Measurements from ENCODE around the gene MADD.

MADD gene

DNA sequence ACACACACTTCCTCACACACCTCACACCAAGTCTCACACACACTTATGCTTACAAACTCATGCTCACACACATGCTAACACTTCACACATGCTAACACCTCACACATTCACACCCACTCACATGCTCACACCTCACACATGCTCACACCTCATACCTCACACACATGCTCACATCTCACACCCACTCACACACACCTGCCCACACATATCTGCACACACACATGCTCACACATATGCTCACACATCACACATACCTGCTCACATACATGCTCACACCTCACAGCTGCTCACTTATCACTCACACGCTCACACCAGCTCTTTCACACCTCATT is 87.0 kb downstream of the MADD start:
- no peak for DNase-seq (ENCODE audit: low read depth, low spot score)

DNA sequence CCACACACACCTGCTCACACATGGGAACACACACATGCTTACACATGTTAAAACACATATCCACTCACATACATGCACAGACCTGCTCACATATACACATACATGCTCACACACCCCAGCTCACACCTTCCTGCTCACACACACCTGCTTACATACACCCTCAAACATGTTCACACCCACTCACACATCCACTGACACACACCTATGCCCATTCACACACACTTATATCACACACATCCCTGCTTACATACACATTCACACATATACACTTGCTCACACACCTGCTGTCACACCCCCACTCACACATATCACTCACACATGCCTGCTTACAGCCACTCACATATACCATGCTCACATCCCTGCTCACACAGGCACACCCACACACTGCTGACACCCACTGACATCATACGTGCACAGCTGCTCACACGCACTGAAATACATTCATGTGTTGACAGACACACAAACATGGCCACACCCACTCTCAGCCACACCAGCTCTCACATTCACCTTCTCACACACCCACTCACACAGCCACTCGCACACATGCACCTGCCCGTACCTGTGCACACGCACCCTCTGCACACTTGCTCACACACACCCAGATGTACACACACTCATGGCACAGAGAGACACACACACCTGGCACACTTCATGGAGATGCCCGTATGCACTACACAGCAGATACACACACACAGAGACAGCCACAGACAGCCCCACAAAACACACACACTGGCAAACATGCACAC is 88.2 kb downstream of the MADD start:
- no peak for DNase-seq (ENCODE audit: low read depth, low spot score)

DNA sequence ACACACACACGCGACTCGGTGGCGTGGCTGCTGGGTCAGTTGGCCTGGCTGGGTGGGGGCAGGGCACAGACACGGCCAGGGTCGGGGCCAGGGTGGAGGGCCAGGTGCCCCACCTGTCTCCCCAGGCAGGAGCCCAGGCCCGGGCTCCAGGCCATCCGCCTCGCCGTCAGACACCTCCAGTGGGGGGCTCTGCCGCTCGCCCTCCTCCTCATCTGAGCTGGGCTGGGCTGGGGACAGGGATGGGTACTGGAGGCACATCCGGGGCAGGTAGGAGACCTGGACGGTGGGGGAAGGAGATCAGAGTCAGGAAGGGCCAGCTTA is 88.8 kb downstream of the MADD start:
- DNase-seq (ENCODE audit: low read depth, low spot score): no peak

DNA sequence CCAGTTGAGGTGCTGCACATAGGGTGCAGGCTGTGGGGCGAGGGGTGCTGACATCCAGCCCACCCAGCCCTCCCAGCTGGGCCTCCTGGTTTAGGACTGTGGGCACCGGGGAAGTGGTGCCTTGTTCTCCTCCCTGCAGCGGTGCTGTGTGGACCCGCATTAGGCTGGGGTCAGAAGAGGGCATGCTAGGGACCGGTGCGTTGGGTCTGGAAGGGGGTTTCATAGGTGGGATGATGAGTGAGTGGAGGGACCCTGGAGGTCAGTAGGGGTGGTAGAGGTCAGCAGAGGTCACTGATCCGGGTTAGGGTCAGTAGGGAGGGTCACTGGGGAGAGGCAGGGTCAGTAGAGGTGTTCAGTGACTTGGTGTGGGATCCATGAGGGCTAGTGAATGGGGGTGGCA is 89.2 kb downstream of the MADD start:
- no peak for DNase-seq (ENCODE audit: low read depth, low spot score)

DNA sequence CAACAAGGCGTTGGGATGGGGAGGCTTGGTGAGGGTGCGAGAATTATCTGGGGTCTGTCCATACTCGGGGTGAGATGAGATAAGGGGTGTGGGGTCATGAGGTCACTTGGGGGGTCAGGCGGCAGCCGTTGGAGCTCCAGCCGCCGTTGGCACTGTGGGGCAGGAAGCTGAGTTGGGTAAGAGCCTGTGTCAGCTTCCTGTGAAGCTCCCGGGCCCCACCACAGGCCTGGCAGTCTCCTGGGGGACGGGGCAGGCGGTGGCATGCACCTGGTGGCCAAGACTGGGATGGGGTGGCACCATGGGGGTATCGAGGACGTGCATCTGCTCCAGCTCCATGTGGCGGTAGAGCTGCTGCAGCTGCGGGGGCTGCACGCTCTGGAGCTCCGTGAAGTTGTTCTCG is 89.7 kb downstream of the MADD start:
- DNase-seq (ENCODE audit: low read depth, low spot score): no peak

DNA sequence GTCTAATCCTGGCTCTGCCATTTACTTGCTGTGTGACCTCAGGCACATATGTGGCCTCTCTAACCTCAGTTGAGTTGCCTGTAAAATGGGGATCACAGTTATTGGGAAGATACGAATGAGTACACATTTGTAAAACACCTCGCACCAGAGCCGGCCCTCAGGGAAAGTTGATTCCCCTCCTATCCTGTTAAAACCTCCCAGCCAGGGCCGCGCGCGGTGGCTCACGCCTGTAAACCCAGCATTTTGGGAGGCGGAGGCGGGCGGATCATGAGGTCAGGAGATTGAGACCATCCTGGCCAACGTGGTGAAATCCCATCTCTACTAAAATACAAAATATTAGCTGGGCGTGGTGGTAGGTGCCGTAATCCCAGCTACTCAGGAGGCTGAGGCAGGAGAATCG is 90.4 kb downstream of the MADD start:
- no peak for DNase-seq (ENCODE audit: low read depth, low spot score)

DNA sequence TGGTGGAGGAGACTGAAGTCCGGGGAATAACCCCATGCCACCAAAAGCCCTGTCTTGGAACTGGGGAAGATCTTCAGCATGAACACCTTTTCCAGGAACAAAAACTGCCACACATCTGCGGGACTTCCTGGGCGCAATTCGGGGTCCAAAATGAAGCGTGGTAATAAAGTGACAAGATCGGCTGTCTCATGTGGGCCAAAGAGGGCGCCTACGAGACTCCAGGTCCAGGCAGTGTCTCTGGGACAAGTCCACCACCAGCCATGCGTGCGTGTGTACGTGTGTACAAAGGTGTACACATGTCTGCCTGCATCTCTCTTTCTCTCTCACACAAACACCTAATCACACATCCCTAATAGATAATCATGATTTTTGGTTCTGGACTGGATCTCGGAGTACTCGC is 91.5 kb downstream of the MADD start:
- DNase-seq (ENCODE audit: low read depth, low spot score): no peak

DNA sequence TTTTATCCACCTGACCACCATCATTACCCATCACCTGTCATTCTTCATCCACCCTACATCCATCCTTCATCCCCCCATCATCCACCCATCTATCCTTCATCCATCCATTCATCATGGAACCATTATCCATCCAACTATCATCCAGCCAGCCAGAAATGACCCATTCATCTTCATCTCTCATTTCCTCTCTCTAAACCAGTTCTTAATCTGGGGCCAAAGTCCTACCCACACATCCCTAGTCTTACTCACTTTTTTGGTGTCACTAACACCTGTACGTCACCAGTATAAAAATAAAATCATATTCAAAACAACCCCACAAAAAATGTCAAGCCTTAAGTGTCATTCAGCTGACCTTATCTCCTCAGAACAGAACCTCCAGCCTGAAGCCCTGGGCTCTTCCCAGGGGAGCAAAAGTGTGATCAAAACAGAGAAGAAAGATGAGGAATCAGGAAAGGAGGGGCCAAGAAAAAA is 96.1 kb downstream of the MADD start:
- no peak for DNase-seq (ENCODE audit: low read depth, low spot score)

DNA sequence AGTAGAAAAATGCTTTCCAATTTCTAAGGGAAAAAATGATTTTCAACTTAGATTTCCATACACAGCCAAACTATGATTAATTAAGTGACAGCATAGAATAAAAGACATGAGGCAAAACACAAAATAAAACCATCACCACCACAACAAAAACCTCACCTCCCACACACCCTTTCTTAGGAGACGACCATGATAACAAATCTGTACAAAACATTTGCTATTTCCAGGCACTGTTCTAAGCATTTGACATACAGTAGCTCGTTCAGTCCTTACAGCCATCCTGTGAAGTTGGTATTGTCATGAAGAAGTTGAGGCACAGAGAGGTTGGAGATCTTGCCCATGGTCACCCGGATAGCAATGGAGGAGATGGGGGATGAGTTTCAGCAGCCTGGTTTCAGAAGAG is 99.7 kb downstream of the MADD start:
- no peak for DNase-seq (ENCODE audit: low read depth, low spot score)

DNA sequence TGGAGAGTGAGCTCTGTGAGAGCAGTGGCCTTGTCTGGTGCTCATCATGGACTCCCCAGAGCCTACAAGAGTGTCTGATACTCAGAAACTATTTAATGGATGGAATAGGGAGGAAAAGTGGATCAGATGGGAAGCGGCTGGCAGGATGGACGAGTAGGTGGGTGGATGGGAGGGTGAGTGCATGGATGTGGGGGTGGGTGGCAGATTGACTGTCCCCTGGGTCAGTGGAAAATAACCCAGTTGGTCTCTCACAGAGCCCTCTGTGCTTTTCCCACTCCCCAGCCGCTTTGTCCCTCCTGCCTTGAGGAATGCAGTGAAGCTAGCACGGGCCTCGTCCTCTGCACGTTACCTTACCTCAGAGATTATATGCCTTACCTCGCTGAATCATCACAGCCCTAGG is 102.5 kb downstream of the MADD start:
- DNase-seq (ENCODE audit: low read depth, low spot score): no peak

DNA sequence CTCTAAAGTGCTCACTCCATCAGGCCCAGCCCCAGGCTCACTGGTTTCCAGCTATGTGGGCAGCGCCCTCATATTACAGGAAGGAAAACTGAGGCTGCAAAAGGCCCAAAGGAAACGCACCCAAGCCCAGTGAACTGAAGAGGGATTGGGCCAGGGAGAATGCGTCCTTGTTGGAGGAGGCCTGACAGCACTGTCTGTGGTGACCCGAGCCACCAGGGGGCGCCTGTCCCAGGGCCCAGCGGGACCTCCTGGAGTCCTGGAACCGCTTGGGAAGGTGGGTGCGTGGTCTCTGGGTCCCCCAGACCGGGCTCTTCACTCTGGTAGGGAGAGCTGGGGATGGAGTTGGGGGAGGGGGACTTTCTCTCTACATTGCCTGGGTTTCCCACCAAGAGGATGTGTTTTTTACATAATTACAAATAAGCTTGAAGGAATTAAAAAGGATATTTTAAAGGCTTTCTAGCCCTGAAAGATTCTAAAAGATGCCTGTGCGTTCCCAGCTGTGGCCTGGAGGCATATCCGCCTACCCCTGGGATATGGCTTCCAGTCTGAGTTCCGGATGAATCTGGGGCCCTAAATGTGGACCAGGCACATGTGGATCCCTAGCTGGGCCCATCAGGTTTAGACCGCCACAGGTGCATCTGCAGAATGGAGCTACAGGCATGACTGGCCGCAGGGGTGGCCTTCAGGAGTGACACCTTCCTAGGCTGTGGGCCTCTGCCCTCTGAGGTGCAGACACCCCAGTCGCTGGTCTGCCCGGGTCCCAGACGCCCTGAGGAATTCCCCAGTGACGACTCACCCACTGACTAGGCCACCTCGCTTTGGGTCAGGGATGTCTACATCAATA is 104.2 kb downstream of the MADD start:
- DNase-seq (ENCODE audit: low read depth, low spot score): no peak

DNA sequence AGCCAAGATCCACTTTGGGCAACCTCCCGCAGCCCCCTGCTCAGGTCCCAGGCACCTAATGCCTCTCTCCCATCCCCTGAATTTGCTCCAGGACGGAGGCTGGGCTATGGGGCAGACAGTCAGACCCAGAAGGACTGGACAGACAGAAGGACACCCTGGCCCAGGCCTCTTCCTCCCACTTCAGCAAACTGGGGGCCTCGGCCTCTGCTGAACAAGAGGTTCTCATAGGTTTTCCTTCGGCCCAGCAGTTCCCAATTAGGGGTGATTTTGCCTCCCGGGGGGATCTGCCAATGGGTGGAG is 104.7 kb downstream of the MADD start:
- no peak for DNase-seq (ENCODE audit: low read depth, low spot score)

DNA sequence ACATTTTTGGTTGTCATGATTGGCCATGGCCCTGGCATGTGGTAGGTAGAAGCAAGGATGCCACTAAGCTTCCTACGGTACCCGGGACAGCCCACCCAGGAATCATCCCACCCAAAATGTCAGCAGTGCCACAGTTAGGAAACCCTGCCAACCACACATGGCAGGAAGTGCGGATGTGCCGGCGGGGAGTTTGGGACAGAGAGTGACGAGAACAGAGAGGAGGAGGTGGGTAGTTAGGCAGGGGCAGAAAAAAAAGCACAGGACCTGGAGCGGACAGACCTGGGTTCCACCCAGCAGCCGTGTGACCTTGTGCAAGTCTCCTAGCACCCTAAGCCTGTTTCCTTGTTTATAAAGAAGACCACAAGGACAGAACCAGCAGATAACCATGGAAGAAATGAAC is 105.1 kb downstream of the MADD start:
- DNase-seq (ENCODE audit: low read depth, low spot score): no peak

DNA sequence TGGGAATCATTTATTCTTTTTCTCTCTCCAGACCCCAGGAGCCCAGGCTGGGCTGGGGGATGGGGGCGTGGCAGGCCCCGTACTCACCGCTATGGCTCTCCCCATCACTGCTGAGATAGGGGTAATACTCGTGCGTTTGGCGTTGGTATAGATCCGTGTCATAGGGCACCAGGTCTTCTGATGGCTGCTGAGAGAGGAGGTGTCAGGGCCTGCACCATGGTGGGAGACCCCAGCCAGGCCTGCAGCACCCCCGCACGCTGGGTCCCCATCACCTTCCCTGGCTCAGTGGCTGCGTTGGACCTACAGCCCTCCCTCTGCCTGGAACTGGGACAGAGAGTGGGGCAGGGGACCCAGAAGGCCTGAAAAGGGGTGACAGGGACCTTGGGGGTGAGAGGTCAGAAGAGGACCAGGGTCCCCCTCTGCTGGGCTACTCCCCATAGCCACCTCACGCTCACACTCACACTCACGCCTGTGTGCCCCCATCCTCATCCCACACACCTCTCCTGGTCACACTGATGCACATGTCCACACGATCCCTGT is 105.7 kb downstream of the MADD start:
- no peak for DNase-seq (ENCODE audit: low read depth, low spot score)

DNA sequence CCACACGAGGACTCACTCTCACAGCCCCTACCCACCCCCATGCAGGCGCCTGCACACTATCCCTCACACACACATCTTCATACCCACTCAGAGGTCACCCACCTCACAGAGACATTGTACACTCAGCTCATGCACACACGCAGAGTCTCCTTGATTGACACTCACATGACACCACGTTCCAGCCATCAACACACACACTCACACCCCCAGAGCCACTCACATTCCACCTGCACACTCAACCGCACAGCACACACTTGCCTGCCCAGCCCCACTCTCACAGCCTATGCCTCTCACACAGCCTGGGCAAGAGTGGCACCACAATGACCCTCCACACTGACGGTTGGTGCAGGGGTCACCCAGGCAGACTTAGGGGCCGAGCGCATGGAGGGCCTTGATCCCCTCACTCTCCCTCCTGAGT is 106.2 kb downstream of the MADD start:
- no peak for DNase-seq (ENCODE audit: low read depth, low spot score)

DNA sequence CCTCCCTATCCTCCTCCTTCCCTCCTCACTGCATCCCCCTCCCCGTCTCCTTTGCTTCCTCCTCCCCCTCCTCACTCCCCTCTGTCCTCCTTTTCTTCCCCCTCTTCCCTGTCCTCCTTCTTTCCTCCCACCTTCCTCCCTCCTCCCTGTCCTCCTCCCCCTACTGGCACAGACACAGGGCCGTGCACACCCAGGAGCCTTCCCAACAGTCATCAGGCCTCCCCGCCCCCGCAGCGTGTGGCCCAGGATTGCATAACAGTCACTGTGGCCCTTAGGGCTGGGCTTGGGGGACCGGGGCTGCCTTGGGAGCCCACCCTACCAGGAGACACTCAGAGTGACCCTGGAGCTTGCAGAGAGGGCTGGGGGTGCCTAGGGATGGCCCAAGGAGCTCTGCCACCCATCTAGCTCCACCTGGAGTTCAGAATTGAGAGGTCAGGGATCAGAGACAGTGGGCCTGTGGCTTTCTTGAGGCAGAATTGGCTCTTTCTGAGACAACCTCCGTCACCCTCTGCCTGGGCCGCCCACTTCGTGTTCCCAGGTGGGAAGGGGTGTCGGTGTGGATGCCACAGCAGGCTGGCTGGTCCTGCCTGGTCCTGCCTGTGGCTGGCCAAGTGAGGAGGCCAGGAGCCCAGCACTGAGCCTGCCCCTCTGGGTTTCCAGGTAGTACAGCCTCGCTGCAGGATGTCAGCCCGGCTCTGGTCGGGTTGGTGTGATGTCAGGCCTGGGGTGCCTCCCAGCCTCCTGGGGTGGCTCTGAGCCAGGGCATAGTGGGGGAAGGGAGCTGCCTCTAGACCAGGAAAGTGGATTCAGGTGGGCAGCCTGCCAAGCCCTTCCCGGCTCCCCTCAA is 106.8 kb downstream of the MADD start:
- DNase-seq (ENCODE audit: low read depth, low spot score): no peak

DNA sequence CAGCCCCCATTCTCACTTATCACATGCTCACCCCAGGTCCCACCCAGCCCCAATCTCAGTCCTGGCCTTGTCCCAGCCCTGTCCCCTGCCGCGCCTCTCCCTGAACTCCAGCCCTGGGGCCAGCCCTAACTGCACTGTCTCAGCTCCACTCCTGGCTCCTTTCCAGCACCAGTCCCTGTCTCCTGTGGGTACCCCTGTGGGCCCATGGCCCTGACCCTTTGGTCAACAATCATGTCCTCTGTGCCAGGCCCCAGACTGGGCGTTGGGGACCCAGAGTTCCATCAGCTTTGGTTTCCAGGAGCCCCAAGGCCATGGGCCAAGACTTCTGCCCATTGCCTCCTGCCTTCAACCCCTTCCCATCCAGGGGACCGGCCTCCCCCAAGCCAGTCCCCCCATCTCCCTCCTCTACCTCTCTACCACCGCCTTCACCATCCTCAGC is 107.7 kb downstream of the MADD start:
- no peak for DNase-seq (ENCODE audit: low read depth, low spot score)

DNA sequence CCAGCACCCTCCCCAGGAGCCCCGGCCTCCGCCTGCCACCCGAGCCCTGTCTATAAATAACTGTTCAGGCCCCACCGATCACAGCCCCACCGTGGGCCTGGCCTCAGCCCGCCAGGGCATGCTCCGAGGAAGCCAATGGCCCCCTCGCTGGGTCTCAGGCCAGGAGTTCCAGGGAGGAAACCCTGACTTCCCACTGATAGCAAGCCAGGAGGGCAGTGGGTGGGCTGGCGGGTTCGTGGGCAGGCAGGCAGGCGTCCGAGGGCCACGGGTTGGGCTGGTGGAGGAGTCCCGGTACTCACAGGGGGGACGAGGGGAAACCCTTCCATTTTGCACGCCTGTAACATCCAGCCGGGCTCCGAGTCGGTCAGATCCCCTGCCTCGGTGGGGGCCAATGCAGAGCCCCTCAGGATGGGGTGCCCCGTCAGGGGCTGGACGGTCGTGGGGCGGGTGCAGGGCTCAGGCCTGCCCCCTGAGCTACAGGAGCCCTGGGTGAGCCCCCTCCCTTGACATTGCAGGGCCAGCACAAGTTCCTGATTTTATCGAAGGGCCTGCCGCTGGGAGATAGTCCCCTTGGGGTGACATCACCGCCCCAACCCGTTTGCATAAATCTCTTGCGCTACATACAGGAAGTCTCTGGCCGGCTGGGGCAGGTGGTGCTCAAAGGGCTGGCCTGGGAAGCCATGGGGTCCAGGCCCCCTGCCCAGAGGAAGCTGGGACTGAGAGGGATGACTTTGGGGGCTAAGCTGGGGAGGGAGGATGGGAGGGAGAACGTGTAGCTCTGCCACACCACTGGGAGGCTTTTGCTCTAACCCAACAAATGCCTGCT is 108.3 kb downstream of the MADD start, which contains the start of gene SPI1:
SPI1 (minus strand) TSS at position 538 of the 826 bp plus-strand sequence; CDS start at position 344, 194 bp downstream.
- no peak for DNase-seq (ENCODE audit: low read depth, low spot score)

DNA sequence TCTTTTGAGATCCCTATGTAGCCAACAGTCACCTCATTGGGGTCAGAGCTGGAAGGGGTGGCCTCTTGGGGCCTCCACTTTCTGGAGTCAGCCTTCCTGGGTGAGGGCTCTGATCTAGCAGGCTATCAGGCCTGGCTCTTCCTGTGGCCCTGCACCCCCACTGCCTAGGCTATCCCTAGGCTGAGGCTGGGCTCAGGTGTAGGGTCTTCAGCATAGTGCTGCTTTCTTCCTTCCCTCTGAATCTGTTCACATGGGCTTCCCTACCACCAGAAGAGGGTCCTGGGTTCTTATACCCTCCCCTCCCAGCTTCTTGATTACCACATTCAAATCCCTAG is 108.9 kb downstream of the MADD start:
- no peak for DNase-seq (ENCODE audit: low read depth, low spot score)

DNA sequence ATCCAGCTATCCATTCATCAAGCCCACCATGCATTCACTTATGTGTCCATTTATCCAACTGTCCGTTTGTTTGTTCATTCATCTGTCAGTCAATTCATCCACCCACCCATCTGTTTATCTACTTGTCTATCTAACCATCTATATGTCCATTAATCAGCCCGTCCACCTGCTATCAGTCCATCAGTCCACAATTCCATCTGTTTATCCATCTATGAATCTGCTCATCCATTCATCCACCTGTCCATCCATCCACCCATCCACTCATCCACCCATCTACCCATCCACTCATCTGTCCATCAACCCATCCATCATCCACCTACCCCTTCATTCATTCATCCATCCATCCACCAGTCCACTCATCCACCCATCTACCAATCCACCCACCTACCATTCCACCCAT is 109.4 kb downstream of the MADD start:
- no peak for DNase-seq (ENCODE audit: low read depth, low spot score)
